OCI-LY1 (cell line): Measurements from ENCODE around the gene LDLRAD4.

ENCODE experiments used
- H2AFZ ChIP-seq: fragments of 200-600 bp; sonication (generic), shearing (Covaris generic); 2 replicates; pipeline ENCODE4 v1.6.0; 2014; ENCODE audit warnings: antibody characterized with exemption, mild to moderate bottlenecking, low read length
- H3F3A ChIP-seq: fragments of 200-600 bp; sonication (generic), shearing (Covaris generic); 2 replicates; pipeline ENCODE4 v1.6.0; 2014; ENCODE audit warnings: mild to moderate bottlenecking, antibody characterized with exemption, low read length, moderate library complexity; ENCODE audit not compliant: insufficient read depth
- H3K27ac ChIP-seq: fragments of 200-600 bp; sonication (generic); 2 replicates; pipeline ENCODE4 v1.5.1; 2014; ENCODE audit warnings: low read length, mixed run types, mild to moderate bottlenecking, low read depth; ENCODE audit not compliant: poor library complexity, severe bottlenecking
- H3K27me3 ChIP-seq: fragments of 200-600 bp; sonication (generic); 2 replicates; pipeline ENCODE4 v1.6.0; 2014; ENCODE audit warnings: antibody characterized with exemption, mild to moderate bottlenecking, low read length, moderate library complexity; ENCODE audit not compliant: insufficient read depth
- H3K36me3 ChIP-seq: fragments of 200-600 bp; sonication (generic); 2 replicates; pipeline ENCODE4 v1.6.1; 2014; ENCODE audit warnings: mild to moderate bottlenecking, antibody characterized with exemption, low read length, moderate library complexity, mixed read lengths; ENCODE audit not compliant: insufficient read depth
- H3K4me1 ChIP-seq: fragments of 200-600 bp; sonication (generic); 2 replicates; pipeline ENCODE4 v1.5.1; 2014; ENCODE audit warnings: mild to moderate bottlenecking, low read length, moderate library complexity; ENCODE audit not compliant: insufficient read depth, severe bottlenecking
- H3K4me2 ChIP-seq: fragments of 200-600 bp; sonication (generic), shearing (Covaris generic); 2 replicates; pipeline ENCODE4 v1.6.1; 2014; ENCODE audit warnings: low read length
- H3K4me3 ChIP-seq: fragments of 200-600 bp; sonication (generic); 2 replicates; pipeline ENCODE4 v1.5.1; 2014; ENCODE audit warnings: low read length, low read depth, mild to moderate bottlenecking, mixed read lengths; ENCODE audit not compliant: poor library complexity, severe bottlenecking
- H3K79me2 ChIP-seq: fragments of 200-600 bp; shearing (Covaris generic); 2 replicates; pipeline ENCODE4 v1.6.1; 2016; ENCODE audit warnings: mixed run types, low read length, mixed read lengths; ENCODE audit not compliant: insufficient read depth
- H3K9ac ChIP-seq: fragments of 200-600 bp; sonication (generic), shearing (Covaris generic); 2 replicates; pipeline ENCODE4 v1.6.1; 2014; ENCODE audit warnings: mild to moderate bottlenecking, low read length, mixed read lengths
- H3K9me2 ChIP-seq: fragments of 200-600 bp; sonication (generic), shearing (Covaris generic); 2 replicates; pipeline ENCODE4 v1.6.1; 2014; ENCODE audit warnings: low read depth, mild to moderate bottlenecking, low read length, mixed read lengths
- H3K9me3 ChIP-seq: fragments of 200-600 bp; shearing (Covaris generic); 2 replicates; pipeline ENCODE4 v1.6.1; 2014; ENCODE audit warnings: low read length, mixed read lengths
- H4K20me1 ChIP-seq: fragments of 200-600 bp; sonication (generic), shearing (Covaris generic); 2 replicates; pipeline ENCODE4 v1.6.0; 2016; ENCODE audit warnings: mild to moderate bottlenecking, low read length; ENCODE audit not compliant: insufficient read depth
- EZH2 ChIP-seq: fragments of 200-600 bp; sonication (generic), shearing (Covaris generic); IDR thresholded peaks from 2 replicates; pipeline ENCODE4 v1.8.0; 2017; ENCODE audit warnings: borderline replicate concordance, mixed run types, mild to moderate bottlenecking, antibody characterized with exemption, low read length, moderate library complexity, mixed read lengths
- TF ChIP-seq, protein P1 (sequence below): fragments of 200-600 bp; sonication (generic), shearing (Covaris generic); IDR thresholded peaks from 2 replicates; pipeline ENCODE4 v1.5.1; 2017; ENCODE audit warnings: mild to moderate bottlenecking, antibody characterized with exemption, low read length, moderate library complexity, mixed read lengths

The LDLRAD4 gene

DNA sequence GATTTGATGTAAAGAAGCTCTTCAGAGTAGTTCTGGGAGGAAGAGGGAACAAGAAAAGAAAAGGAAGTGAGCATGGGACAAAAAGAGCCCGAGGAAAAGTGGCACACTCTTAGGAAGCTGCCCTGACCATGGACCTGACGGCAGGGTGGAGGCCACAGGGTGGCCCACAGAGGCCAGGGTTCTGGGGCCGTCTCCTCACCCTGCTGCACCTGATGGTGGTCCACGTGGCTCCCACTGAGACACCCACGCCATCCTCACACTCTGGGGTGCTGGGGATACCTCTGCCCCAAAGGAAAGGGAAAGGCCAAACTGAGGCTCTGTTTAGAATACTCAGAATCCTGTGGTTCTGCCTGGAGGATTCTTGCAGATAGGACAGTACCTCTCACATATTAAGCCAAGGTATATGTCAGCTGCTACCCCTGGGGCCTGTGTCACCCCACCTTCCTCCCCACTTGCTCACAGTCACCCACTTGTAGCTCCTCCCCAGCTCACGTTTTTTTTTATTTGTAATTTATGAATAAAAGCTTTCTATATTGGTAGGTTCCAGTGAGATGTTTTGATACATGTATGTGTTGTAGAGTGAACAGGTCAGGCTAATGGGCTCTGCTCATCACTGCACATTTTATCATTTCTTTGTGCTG, 171.1 kb downstream of the LDLRAD4 start:
- Histone ChIP-seq H3K27ac (no peak overlapping the region), H3K9ac (no peak overlapping the region), H3K4me3 (no peak overlapping the region), H2AFZ (no peak overlapping the region), H3K9me3 (peaks cover 2% of the 10 kb centered on the region), H3K9me2 (no peaks in the 10 kb centered on the region), H3K79me2 (no peaks in the 10 kb centered on the region), H4K20me1 (no peaks in the 10 kb centered on the region), H3K4me2 (no peak overlapping the region), H3K4me1 (no peaks in the 10 kb centered on the region), H3K36me3 (peaks cover 2% of the 10 kb centered on the region; the same call in 1 of the 2 replicates), H3K27me3 (no peaks in the 10 kb centered on the region), H3F3A (no peaks in the 10 kb centered on the region)
- TF ChIP-seq EZH2 = no peak
- TF ChIP-seq, protein P1, sequence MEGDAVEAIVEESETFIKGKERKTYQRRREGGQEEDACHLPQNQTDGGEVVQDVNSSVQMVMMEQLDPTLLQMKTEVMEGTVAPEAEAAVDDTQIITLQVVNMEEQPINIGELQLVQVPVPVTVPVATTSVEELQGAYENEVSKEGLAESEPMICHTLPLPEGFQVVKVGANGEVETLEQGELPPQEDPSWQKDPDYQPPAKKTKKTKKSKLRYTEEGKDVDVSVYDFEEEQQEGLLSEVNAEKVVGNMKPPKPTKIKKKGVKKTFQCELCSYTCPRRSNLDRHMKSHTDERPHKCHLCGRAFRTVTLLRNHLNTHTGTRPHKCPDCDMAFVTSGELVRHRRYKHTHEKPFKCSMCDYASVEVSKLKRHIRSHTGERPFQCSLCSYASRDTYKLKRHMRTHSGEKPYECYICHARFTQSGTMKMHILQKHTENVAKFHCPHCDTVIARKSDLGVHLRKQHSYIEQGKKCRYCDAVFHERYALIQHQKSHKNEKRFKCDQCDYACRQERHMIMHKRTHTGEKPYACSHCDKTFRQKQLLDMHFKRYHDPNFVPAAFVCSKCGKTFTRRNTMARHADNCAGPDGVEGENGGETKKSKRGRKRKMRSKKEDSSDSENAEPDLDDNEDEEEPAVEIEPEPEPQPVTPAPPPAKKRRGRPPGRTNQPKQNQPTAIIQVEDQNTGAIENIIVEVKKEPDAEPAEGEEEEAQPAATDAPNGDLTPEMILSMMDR = no peak

DNA sequence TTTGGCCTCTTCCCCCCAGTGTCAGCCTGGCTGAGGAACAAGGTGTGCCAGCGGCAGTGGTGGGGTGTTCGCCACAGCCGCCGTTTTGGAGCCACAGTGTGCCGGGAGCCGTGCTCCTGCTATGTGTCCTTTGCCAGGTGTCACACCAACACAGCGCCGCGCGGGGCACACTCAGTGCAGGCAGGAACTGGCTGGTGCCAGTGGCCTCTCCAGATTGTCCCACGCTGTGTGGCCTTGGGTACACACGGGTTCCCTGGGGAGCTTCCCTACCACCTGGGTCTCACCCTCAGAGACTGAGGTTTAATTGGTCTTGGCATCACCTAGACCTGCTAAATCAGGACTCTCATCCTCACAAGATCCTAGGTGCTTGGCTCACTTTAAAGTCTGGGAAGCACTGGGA, 171.6 kb downstream of the LDLRAD4 start:
- H3F3A ChIP-seq = no peaks in the 10 kb centered on the region
- TF ChIP-seq, protein P1 = no peak
- no peak for TF ChIP-seq EZH2
- no peak overlapping the region for H2AFZ ChIP-seq
- H3K36me3 ChIP-seq = no peaks in the 10 kb centered on the region; the same call in 1 of the 2 replicates
- H3K27me3 ChIP-seq = no peaks in the 10 kb centered on the region
- H3K4me1 ChIP-seq = no peaks in the 10 kb centered on the region
- no peak overlapping the region for H3K4me3 ChIP-seq
- no peak overlapping the region for H3K27ac ChIP-seq
- H3K9ac ChIP-seq = no peak overlapping the region
- H4K20me1 ChIP-seq = no peaks in the 10 kb centered on the region
- no peak overlapping the region for H3K4me2 ChIP-seq
- H3K79me2 ChIP-seq = no peaks in the 10 kb centered on the region
- H3K9me3 ChIP-seq = no peaks in the 10 kb centered on the region
- H3K9me2 ChIP-seq = no peaks in the 10 kb centered on the region

DNA sequence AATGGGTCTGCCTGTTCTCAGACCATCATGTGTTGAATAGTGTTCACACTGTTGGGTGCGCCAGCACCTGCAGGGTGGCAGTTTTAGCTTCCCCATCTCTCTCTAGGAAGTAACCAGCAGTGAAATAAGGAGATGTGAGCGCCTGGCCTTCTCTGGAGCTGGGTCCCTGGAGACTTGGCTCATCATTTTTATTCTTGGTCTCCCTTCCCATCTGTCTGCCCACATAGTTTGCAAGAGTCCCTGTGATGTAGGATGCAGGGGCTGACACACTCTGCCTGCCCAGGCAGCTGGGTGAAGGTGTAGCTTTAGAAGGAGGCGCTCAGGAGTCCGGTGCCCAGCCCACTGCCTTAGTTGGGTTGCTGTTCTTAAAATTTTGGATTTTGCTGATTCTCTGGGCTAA, 172.2 kb downstream of the LDLRAD4 start:
- H4K20me1 ChIP-seq = no peaks in the 10 kb centered on the region
- H3K9me2 ChIP-seq = no peaks in the 10 kb centered on the region
- no peaks in the 10 kb centered on the region; the same call in 1 of the 2 replicates for H3K36me3 ChIP-seq
- no peak overlapping the region for H3K9ac ChIP-seq
- no peaks in the 10 kb centered on the region for H3F3A ChIP-seq
- H2AFZ ChIP-seq = no peak overlapping the region
- H3K79me2 ChIP-seq = no peaks in the 10 kb centered on the region
- no peak overlapping the region for H3K27ac ChIP-seq
- H3K4me2 ChIP-seq = no peak overlapping the region
- TF ChIP-seq, protein P1 = no peak
- TF ChIP-seq EZH2 = no peak
- H3K27me3 ChIP-seq = no peaks in the 10 kb centered on the region
- H3K9me3 ChIP-seq = no peaks in the 10 kb centered on the region
- no peak overlapping the region for H3K4me3 ChIP-seq
- no peaks in the 10 kb centered on the region for H3K4me1 ChIP-seq
